ENCODE data around the gene ZNF497.
A peak's percentile ranks its signal among the peaks of the same experiment; 100 is the strongest.
"Not testable (repeated sequence)": the region's sequence is repeated elsewhere in the genome, so short reads cannot be mapped to it uniquely, and the experiment has no call there.

DNA sequence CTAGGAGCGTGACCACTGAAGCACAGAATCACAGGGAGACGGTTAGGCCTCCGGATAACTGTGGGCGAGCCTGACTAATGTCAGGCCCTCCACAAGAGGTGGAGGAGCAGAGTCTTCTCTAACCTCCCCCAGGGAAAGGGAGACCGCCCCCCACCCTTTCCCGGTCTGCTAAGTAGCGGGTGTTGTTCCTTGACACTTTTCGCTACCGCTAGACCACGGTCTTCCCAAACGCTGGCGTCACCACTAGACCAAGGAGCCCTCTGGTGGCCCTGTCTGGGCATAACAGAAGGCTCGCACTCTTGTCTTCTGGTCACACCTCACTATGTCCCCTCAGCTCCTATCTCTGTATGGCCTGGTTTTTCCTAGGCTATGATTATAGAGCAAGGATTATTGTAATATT lies 51.9 kb downstream of the ZNF497 start:
- TF ChIP-seq, protein P1, sequence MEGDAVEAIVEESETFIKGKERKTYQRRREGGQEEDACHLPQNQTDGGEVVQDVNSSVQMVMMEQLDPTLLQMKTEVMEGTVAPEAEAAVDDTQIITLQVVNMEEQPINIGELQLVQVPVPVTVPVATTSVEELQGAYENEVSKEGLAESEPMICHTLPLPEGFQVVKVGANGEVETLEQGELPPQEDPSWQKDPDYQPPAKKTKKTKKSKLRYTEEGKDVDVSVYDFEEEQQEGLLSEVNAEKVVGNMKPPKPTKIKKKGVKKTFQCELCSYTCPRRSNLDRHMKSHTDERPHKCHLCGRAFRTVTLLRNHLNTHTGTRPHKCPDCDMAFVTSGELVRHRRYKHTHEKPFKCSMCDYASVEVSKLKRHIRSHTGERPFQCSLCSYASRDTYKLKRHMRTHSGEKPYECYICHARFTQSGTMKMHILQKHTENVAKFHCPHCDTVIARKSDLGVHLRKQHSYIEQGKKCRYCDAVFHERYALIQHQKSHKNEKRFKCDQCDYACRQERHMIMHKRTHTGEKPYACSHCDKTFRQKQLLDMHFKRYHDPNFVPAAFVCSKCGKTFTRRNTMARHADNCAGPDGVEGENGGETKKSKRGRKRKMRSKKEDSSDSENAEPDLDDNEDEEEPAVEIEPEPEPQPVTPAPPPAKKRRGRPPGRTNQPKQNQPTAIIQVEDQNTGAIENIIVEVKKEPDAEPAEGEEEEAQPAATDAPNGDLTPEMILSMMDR (IDR thresholded peaks at IDR 0.05): peak; percentile 41
- TF ChIP-seq, protein P2, sequence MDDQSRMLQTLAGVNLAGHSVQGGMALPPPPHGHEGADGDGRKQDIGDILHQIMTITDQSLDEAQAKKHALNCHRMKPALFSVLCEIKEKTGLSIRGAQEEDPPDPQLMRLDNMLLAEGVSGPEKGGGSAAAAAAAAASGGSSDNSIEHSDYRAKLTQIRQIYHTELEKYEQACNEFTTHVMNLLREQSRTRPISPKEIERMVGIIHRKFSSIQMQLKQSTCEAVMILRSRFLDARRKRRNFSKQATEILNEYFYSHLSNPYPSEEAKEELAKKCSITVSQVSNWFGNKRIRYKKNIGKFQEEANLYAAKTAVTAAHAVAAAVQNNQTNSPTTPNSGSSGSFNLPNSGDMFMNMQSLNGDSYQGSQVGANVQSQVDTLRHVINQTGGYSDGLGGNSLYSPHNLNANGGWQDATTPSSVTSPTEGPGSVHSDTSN (IDR thresholded peaks at IDR 0.05): not testable (repeated sequence)
- TF ChIP-seq CHD2 (IDR thresholded peaks at IDR 0.05; ENCODE audit: low read length, partially characterized antibody); NFIC (IDR thresholded peaks at IDR 0.05; ENCODE audit: borderline replicate concordance); NRF1 (IDR thresholded peaks at IDR 0.05; ENCODE audit: low read depth, low read length); TEAD4 (IDR thresholded peaks at IDR 0.05; ENCODE audit: borderline replicate concordance, insufficient read depth); GATA2 (CRISPR knock-in tag; IDR thresholded peaks at IDR 0.05): not testable (repeated sequence)
- TF ChIP-seq, protein P3, sequence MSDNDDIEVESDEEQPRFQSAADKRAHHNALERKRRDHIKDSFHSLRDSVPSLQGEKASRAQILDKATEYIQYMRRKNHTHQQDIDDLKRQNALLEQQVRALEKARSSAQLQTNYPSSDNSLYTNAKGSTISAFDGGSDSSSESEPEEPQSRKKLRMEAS (IDR thresholded peaks at IDR 0.05; ENCODE audit: low read depth): not testable (repeated sequence)
- TF ChIP-seq, protein P4, sequence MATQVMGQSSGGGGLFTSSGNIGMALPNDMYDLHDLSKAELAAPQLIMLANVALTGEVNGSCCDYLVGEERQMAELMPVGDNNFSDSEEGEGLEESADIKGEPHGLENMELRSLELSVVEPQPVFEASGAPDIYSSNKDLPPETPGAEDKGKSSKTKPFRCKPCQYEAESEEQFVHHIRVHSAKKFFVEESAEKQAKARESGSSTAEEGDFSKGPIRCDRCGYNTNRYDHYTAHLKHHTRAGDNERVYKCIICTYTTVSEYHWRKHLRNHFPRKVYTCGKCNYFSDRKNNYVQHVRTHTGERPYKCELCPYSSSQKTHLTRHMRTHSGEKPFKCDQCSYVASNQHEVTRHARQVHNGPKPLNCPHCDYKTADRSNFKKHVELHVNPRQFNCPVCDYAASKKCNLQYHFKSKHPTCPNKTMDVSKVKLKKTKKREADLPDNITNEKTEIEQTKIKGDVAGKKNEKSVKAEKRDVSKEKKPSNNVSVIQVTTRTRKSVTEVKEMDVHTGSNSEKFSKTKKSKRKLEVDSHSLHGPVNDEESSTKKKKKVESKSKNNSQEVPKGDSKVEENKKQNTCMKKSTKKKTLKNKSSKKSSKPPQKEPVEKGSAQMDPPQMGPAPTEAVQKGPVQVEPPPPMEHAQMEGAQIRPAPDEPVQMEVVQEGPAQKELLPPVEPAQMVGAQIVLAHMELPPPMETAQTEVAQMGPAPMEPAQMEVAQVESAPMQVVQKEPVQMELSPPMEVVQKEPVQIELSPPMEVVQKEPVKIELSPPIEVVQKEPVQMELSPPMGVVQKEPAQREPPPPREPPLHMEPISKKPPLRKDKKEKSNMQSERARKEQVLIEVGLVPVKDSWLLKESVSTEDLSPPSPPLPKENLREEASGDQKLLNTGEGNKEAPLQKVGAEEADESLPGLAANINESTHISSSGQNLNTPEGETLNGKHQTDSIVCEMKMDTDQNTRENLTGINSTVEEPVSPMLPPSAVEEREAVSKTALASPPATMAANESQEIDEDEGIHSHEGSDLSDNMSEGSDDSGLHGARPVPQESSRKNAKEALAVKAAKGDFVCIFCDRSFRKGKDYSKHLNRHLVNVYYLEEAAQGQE (IDR thresholded peaks at IDR 0.05; ENCODE audit: low read depth, low read length): not testable (repeated sequence)

Measured in SK-N-SH (cell line).